Measurements from ENCODE around the gene CYP3A4.

DNA sequence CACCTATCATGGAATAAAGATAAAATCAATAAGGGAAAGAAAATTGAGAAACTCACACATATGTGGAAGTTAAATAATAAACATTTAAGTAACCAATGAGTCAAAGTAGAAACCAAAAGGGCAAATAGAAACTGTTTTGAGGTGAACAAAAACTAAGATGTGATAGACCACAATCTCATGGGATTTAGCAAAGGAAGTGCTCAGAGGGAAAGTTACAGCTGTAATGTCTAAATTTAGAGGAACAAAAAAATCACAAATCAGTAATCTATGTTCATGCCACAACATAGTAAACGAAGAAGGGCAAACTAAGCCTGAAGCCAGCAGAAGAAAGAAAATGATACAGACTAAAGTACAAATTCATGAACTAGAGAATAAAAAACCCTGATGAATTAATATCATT, 16.3 kb downstream of the CYP3A4 start:
- TF ChIP-seq, protein P1, sequence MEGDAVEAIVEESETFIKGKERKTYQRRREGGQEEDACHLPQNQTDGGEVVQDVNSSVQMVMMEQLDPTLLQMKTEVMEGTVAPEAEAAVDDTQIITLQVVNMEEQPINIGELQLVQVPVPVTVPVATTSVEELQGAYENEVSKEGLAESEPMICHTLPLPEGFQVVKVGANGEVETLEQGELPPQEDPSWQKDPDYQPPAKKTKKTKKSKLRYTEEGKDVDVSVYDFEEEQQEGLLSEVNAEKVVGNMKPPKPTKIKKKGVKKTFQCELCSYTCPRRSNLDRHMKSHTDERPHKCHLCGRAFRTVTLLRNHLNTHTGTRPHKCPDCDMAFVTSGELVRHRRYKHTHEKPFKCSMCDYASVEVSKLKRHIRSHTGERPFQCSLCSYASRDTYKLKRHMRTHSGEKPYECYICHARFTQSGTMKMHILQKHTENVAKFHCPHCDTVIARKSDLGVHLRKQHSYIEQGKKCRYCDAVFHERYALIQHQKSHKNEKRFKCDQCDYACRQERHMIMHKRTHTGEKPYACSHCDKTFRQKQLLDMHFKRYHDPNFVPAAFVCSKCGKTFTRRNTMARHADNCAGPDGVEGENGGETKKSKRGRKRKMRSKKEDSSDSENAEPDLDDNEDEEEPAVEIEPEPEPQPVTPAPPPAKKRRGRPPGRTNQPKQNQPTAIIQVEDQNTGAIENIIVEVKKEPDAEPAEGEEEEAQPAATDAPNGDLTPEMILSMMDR (IDR thresholded peaks at IDR 0.05; ENCODE audit: low read depth, low read length) = no peak
- TF ChIP-seq POLR2A (IDR thresholded peaks at IDR 0.05; ENCODE audit: extremely low read depth, insufficient read length) (no peak), MYC (IDR thresholded peaks at IDR 0.05; ENCODE audit: low read depth, low read length) (no peak)
- TF ChIP-seq, protein P2, sequence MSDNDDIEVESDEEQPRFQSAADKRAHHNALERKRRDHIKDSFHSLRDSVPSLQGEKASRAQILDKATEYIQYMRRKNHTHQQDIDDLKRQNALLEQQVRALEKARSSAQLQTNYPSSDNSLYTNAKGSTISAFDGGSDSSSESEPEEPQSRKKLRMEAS (IDR thresholded peaks at IDR 0.05; ENCODE audit: low read depth, low read length) = no peak

All from NB4 (cell line).